Breast epithelium (tissue), 3 donors: ENCODE results near the gene CPLANE1.

Source experiments
- CTCF ChIP-seq, 3 donors: fragments of 450-650 bp; IDR thresholded peaks; one replicate each; pipeline ENCODE4 v1.5.1; 2016 to 2017; ENCODE audit warnings: antibody characterized with exemption in 3 of 3, mild to moderate bottlenecking in 3 of 3, moderate library complexity in 3 of 3
- POLR2A ChIP-seq: fragments of 450-650 bp; IDR thresholded peaks from one replicate; pipeline ENCODE4 v1.6.1; 2016; ENCODE audit warnings: antibody characterized with exemption, mild to moderate bottlenecking, moderate library complexity

DNA sequence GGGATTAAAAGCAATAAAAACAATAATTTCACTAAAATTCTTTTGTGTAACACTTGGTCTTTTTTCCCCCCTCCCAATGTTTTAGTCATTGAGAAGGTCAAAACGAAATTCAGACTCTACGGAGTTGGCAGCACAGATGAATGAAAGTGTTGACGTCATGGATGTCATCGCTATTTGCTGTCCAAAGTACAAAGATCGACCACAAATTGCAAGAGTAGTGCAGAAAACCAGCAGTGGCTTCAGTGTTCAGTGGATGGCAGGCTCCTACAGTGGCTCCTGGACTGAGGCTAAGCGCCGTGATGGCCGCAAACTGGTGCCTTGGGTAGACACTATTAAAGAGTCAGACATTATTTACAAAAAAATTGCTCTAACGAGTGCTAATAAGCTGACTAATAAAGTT is 184.7 kb downstream of the CPLANE1 start:
- TF ChIP-seq CTCF (IDR thresholded peaks at IDR 0.05) (no peak), POLR2A (no peak)
